ENCODE data around the gene GJA4. TPM values are rescaled to one million over a fixed set of nuclear protein-coding genes. Genes with fewer than 3 reads are reported as not detected.
"Not testable (repeated sequence)": the region's sequence is repeated elsewhere in the genome, so short reads cannot be mapped to it uniquely, and the experiment has no call there.

GJA4 gene
- total RNA-seq, 1 donor from 2014 or later: 48.0 TPM

DNA sequence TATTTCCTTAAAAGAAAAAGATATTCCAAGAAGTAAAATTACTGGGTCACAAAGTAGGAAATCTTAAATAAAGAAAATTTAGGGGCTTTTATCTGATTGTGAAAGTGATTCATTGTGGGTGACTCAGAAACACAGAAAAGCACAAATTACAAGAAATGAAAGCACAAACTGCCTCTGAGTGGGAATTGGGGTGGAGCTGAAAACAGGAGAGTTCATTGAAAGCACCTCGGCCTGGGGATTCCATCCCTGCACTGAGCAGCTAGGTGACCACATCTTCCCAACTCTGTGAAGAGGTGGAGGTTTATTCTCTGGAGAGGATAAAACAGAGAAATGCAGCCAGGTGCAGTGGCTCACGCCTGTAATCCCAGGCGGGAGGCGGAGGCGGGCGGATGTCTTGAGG, 7.4 kb downstream of the GJA4 start:
- TF ChIP-seq CTCF (IDR thresholded peaks at IDR 0.05; ENCODE audit: unreplicated experiment): no peak
- Mint-ChIP-seq H3K27me3 (peaks cover 8% of the 10 kb centered on the region), H3K9me3 (ENCODE audit: low read depth) (peaks cover 8% of the 10 kb centered on the region), H3K27ac (no peak overlapping the region), H3K4me1 (ENCODE audit: low read depth) (peaks cover 22% of the 10 kb centered on the region), H3K4me3 (ENCODE audit: low read depth) (no peak overlapping the region), H3K36me3 (ENCODE audit: insufficient read depth) (peaks cover 14% of the 10 kb centered on the region)
- DNase-seq (ENCODE audit: low spot score, unreplicated experiment): no peak

DNA sequence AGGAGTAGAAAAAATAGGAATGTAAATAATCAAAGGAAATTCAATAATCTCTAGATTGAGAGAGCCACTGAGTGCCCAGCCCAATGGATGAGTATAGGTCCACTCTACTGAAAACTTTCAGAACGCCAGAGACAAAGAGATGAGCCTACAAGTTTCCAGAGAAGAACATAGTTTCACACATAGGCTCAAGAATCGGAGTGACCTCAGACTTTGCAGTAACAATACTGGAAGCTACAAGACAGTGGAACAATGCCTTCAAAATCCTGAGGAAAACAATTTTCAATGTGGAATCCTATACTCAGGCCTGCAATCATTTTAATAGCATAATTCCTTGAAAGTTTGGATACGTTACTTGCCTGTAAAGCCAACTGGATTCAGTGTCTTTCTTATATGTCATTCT, 11.0 kb downstream of the GJA4 start:
- Mint-ChIP-seq H3K27me3 (no peaks in the 10 kb centered on the region), H3K9me3 (ENCODE audit: low read depth) (peaks cover 8% of the 10 kb centered on the region), H3K27ac (no peak overlapping the region), H3K4me3 (ENCODE audit: low read depth) (no peak overlapping the region), H3K36me3 (ENCODE audit: insufficient read depth) (peaks cover 3% of the 10 kb centered on the region), H3K4me1 (ENCODE audit: low read depth) (peaks cover 2% of the 10 kb centered on the region)
- TF ChIP-seq CTCF (IDR thresholded peaks at IDR 0.05; ENCODE audit: unreplicated experiment): no peak
- no peak for DNase-seq (ENCODE audit: low spot score, unreplicated experiment)

- peaks cover 3% of the 10 kb centered on the region for H3K36me3 Mint-ChIP-seq (ENCODE audit: insufficient read depth)
- no peak for DNase-seq (ENCODE audit: low spot score, unreplicated experiment)
- no peaks in the 10 kb centered on the region for H3K27me3 Mint-ChIP-seq
- H3K9me3 Mint-ChIP-seq (ENCODE audit: low read depth): peaks cover 12% of the 10 kb centered on the region
- H3K4me3 Mint-ChIP-seq (ENCODE audit: low read depth): no peak overlapping the region
- H3K27ac Mint-ChIP-seq: no peak overlapping the region
- TF ChIP-seq CTCF (IDR thresholded peaks at IDR 0.05; ENCODE audit: unreplicated experiment): no peak
- no peaks in the 10 kb centered on the region for H3K4me1 Mint-ChIP-seq (ENCODE audit: low read depth)
Observed at GRCh38 chr1:34806396-34806795, 13.6 kb downstream of the GJA4 start.

GRCh38 chr1:34808051-34808810, 15.4 kb downstream of the GJA4 start:
- peaks cover 3% of the 10 kb centered on the region for H3K36me3 Mint-ChIP-seq (ENCODE audit: insufficient read depth)
- peaks cover 2% of the 10 kb centered on the region for H3K4me1 Mint-ChIP-seq (ENCODE audit: low read depth)
- TF ChIP-seq CTCF (IDR thresholded peaks at IDR 0.05; ENCODE audit: unreplicated experiment): no peak
- H3K27ac Mint-ChIP-seq: no peak overlapping the region
- no peaks in the 10 kb centered on the region for H3K27me3 Mint-ChIP-seq
- peaks cover 9% of the 10 kb centered on the region for H3K9me3 Mint-ChIP-seq (ENCODE audit: low read depth)
- no peak overlapping the region for H3K4me3 Mint-ChIP-seq (ENCODE audit: low read depth)
- DNase-seq (ENCODE audit: low spot score, unreplicated experiment): no peak

GRCh38 chr1:34810781-34811180, 18.0 kb downstream of the GJA4 start:
- H3K27me3 Mint-ChIP-seq; H3K36me3 Mint-ChIP-seq (ENCODE audit: insufficient read depth); H3K4me1 Mint-ChIP-seq (ENCODE audit: low read depth); H3K4me3 Mint-ChIP-seq (ENCODE audit: low read depth); H3K27ac Mint-ChIP-seq; H3K9me3 Mint-ChIP-seq (ENCODE audit: low read depth); DNase-seq (ENCODE audit: low spot score, unreplicated experiment): not testable (repeated sequence)

DNA sequence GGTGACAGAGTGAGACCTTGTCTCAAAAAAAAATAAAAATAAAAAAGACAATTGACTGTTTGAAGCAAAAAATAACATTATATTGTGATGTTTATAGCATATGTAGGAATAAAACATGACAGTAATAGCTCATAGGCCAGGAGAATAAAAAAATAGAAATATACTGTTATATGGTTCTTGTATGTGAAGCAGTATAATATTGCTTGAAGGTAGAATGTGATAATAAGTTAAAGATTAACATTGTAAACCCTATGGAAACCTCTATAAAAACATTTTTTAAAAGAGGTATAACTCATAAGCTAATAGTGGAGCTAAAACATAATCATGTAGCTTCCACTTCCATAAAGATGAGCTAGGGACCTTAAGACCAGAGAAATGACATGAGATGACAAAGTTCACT, 23.5 kb downstream of the GJA4 start:
- Mint-ChIP-seq H3K36me3 (ENCODE audit: insufficient read depth) (no peaks in the 10 kb centered on the region), H3K4me1 (ENCODE audit: low read depth) (peaks cover 12% of the 10 kb centered on the region), H3K27ac (no peak overlapping the region), H3K9me3 (ENCODE audit: low read depth) (no peaks in the 10 kb centered on the region), H3K27me3 (no peaks in the 10 kb centered on the region), H3K4me3 (ENCODE audit: low read depth) (no peak overlapping the region)
- no peak for DNase-seq (ENCODE audit: low spot score, unreplicated experiment)
- TF ChIP-seq CTCF (IDR thresholded peaks at IDR 0.05; ENCODE audit: unreplicated experiment): no peak
